ENCODE results near the gene TOR2A.

GRCh38 chr9:127767410-127767809, 32.3 kb upstream of the TOR2A start:
- TF ChIP-seq RAD21 (IDR thresholded peaks at IDR 0.05 in 1 of 2, conservative IDR thresholded peaks at IDR 0.05 in 1 of 2; ENCODE audit: low read depth in 2 of 2, low read length in 2 of 2) = no peak
- TF ChIP-seq CTCF (IDR thresholded peaks at IDR 0.05; ENCODE audit: control extremely low read depth in 1 of 3, insufficient read depth in 1 of 3, low read depth in 1 of 3, low read length in 3 of 3) = no peak
- TF ChIP-seq RBBP5 (IDR thresholded peaks at IDR 0.05; ENCODE audit: borderline replicate concordance, low read depth, low read length) = no peak
- no peak for TF ChIP-seq JUND (IDR thresholded peaks at IDR 0.05; ENCODE audit: low read length)
